ENCODE data around the gene SPEN.

GRCh38 chr1:15833842-15834405 is 13.6 kb upstream of the SPEN start:
- no peak for TF ChIP-seq CTCF (conservative IDR thresholded peaks at IDR 0.05; ENCODE audit: low read depth, low read length)
- no peak for TF ChIP-seq EZH2 (IDR thresholded peaks at IDR 0.05; ENCODE audit: borderline replicate concordance, low read depth, low read length, poor library complexity, severe bottlenecking)
